HFF-Myc (cell line): ENCODE measurements around the gene FRS3.

Experiments used
- DNase-seq: peaks from one replicate; pipeline ENCODE4 v3.0.0-alpha.2; 2011; ENCODE audit warnings: low read depth; ENCODE audit errors: extremely low read depth
- H3K4me3 ChIP-seq: replicated peaks from 2 replicates; pipeline ENCODE4 v1.5.1; 2011; ENCODE audit warnings: low read depth, mild to moderate bottlenecking, control low read depth, low read length
- TF ChIP-seq, protein P1 (sequence below): IDR thresholded peaks from 2 replicates; pipeline ENCODE4 v1.5.1; 2012; ENCODE audit warnings: mild to moderate bottlenecking, low read depth, low read length, control low read depth; ENCODE audit errors: missing control alignments

The FRS3 gene

GRCh38 chr6:41735427-41736185, 44.1 kb downstream of the FRS3 start, which contains the start of gene TFEB:
Gene TFEB, minus strand, starts transcription at chr6:41735608. Its CDS starts 44,395 bp downstream, at chr6:41691213.
- TF ChIP-seq, protein P1, sequence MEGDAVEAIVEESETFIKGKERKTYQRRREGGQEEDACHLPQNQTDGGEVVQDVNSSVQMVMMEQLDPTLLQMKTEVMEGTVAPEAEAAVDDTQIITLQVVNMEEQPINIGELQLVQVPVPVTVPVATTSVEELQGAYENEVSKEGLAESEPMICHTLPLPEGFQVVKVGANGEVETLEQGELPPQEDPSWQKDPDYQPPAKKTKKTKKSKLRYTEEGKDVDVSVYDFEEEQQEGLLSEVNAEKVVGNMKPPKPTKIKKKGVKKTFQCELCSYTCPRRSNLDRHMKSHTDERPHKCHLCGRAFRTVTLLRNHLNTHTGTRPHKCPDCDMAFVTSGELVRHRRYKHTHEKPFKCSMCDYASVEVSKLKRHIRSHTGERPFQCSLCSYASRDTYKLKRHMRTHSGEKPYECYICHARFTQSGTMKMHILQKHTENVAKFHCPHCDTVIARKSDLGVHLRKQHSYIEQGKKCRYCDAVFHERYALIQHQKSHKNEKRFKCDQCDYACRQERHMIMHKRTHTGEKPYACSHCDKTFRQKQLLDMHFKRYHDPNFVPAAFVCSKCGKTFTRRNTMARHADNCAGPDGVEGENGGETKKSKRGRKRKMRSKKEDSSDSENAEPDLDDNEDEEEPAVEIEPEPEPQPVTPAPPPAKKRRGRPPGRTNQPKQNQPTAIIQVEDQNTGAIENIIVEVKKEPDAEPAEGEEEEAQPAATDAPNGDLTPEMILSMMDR = peak; percentile 81
- DNase-seq = peak; percentile 55
- peak within 1 kb of the TSS; percentile 49 for H3K4me3 ChIP-seq

- DNase-seq = no peak
- H3K4me3 ChIP-seq = peak overlapping the region; percentile 49
- TF ChIP-seq, protein P1 = no peak
Measured at GRCh38 chr6:41734666-41735426, 44.9 kb downstream of the FRS3 start.

GRCh38 chr6:41733707-41734665, 45.7 kb downstream of the FRS3 start:
- TF ChIP-seq, protein P1 = no peak
- no peak for DNase-seq
- peak overlapping the region; percentile 49 for H3K4me3 ChIP-seq

DNA sequence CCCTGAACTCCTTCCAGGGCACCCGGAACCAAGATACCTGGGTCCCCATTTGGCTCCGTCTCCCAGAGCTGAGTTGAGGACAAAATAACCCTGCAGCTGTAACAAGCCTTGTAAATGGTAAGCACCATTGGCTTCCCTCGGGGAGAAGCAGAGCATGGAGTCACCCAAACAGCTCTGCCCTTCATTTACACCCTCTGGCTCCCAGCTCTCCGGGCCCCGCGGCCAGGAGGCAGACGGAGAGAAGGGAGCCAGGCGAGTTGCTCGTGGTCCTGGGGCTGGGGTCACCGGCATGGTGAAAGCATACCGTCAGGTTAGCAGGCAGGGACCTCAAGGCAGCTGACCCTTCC, 46.4 kb downstream of the FRS3 start:
- DNase-seq = no peak
- peak overlapping the region; percentile 49 for H3K4me3 ChIP-seq
- TF ChIP-seq, protein P1 = no peak

- no peak for DNase-seq
- TF ChIP-seq, protein P1 = no peak
- peak overlapping the region; percentile 49 for H3K4me3 ChIP-seq
Measured at GRCh38 chr6:41732591-41733359, 46.9 kb downstream of the FRS3 start.

DNA sequence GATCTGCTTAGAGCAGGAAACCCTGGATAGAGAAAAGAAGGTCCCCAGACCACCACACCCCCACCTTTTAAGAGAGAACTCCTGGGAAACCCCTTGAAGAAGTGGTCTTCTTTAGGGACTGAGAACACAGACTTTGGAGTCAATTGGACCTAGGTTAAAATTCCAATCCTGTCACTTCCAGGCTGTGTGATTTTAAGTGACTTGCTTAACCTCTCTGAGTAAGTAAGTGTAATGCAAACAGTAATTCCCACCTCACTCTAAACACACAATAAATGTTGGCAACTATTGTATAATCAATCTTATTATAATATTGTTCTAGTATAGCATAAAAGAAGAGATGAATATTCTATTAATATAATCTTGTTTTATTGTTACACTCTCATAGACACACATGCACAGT, 47.6 kb downstream of the FRS3 start:
- no peak overlapping the region for H3K4me3 ChIP-seq
- DNase-seq = no peak
- TF ChIP-seq, protein P1 = no peak
